RCC 7860 (cell line): ENCODE measurements around the gene TTC13.

Experiments used
- DNase-seq: peaks from one replicate; pipeline ENCODE4 v3.0.0-alpha.2; 2015; ENCODE audit warnings: low spot score
- FAIRE-seq: peaks from 2 replicates; lab custom pipeline; 2012; peaks lifted over from hg19 to GRCh38; lab: Jason Lieb, UNC

TTC13 gene

GRCh38 chr1:230858236-230858820 is 120.3 kb downstream of the TTC13 start:
- DNase-seq = no peak

DNA sequence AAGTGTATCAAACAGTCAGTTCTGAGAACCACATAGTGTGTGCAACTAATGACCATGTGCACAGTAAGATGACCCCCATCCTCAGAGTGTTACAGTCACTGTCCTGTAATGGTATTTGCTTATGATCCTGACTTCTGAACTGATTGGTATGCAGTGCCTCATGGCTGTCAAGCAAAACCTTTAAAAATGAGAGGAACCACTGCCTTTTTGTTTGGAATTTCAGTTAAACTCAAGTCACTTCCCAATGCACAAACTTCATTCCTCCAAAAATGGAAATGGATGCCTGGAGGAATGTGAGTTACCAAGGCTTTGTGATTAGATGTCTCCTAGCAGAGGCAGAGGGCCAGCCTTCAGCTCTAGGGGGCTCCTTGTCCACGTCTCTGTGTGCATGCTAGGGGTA is 120.8 kb downstream of the TTC13 start:
- DNase-seq (no peak), FAIRE-seq (no peak)

More at GRCh38 chr1:230858236-230858820, 120.3 kb downstream of the TTC13 start:
- no peak for FAIRE-seq

DNA sequence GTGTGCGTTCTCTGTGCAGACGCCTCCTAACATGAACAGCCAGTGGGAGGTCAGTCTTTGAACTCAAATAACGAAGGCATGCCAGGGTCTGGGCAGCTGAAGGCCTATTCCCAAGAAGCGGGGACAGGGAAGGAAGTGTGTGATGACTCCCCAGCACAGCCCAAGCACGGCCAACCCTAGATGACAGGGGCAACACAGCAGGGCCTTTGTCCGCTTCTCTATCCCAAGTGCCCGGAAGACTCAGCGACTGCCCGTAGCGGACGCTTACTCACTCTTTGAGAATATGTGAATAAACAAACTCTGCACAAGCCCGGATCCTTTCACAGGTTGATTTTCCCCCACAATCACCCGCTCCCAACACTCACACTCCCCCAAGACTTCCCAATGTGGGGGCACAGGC is 121.6 kb downstream of the TTC13 start:
- no peak for DNase-seq
- FAIRE-seq = no peak
